HG03432 (cell line): ENCODE measurements around the gene FRS2.
"Not testable (repeated sequence)": the region's sequence is repeated elsewhere in the genome, so short reads cannot be mapped to it uniquely, and the experiment has no call there.

Experiments used
- ATAC-seq: cut with Tn5 transposase; IDR thresholded peaks from one replicate; pipeline ENCODE4 v1.9.1; 2021; ENCODE audit warnings: mild to moderate bottlenecking, moderate library complexity; ENCODE audit not compliant: unreplicated experiment

Gene FRS2

DNA sequence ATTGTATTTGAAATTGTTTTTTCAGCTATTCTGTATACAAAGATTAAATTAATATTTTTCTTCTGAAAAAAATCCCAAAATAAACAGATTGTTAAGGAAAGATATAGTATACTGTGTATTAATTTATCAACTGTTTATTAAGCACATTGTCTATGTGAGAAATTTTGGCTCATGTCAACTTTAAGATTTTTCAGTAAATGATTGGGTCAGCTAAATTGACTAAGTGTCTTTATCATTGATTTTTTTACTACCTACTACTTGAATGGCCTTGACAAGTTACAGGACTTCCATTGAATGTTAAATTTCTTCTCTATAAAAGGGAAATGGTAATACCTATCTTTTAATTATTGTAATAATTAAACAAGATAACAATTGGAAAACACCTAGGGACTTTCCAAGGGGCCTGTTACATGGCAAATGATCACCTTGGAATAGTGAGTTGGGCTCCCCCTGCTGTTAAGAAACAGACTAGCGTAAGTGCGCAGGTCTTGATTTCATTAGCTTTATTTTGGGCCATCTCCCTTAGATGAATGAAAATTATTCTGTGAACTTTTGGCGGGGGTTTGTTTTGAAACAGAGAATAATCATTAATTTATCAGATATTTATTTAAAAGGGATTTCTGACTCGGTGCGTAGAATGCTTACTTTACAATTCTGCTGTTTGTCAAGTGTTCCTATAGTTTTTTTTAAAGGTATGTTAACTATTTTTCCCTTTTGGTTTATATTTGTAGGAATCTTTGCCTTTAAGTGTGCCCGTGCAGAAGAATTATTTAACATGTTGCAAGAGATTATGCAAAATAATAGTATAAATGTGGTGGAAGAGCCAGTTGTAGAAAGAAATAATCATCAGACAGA is 100.6 kb downstream of the FRS2 start:
- peak; percentile 81 for ATAC-seq

DNA sequence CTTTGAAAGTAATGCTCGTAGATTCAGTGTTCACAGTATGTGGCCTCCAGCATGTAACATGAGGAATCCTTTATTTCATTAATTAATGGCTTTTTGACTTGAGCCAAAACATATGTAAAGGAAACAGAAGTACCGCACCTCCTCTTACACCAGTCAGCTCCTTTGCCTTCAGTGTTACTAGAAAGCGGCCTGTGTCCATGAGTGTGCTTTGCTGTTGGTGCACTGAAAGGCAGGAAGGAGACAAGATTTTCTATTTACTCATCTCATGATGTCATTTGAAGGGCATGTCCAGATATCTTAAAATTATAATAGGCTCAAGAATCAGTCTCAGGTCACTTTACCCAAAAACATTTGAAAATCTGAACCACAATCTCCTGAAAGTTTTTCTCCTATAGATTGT is 105.2 kb downstream of the FRS2 start:
- no peak for ATAC-seq

DNA sequence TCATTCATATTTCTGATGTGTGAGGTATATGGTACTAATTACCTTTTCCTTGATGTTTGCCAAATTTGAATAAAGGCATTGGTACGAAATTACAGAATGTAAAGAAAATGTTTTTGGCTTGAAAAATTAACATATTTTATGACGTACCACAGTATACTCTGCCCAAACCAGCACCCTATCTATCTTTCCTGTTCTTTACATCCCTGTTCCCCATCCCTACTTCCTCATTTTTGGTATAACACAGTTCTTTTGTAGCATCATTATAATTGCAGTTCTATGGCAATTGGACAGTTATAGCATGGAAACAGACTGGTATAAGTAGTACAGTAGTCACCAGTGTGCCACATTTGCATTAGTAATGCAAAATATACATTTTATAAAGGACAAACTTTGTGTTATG is 108.1 kb downstream of the FRS2 start:
- no peak for ATAC-seq

DNA sequence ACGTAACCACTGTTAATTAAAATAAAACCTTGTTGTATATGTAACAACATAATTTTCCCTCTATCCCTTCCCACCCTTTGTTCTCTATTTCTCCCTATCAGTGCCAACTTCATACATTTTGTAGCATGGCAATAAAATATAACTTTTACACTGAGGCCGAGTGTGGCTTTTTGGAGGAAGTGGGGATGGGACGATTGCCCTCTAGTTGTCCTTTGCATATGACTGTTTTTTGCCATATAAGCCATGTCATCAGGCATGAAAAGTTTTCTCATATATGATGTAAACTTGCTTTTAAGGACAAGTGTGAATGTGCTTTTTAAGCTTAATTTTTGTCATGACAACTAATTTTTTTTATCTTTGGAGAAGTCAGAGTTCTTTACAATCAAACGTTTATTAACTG is 108.8 kb downstream of the FRS2 start:
- no peak for ATAC-seq

DNA sequence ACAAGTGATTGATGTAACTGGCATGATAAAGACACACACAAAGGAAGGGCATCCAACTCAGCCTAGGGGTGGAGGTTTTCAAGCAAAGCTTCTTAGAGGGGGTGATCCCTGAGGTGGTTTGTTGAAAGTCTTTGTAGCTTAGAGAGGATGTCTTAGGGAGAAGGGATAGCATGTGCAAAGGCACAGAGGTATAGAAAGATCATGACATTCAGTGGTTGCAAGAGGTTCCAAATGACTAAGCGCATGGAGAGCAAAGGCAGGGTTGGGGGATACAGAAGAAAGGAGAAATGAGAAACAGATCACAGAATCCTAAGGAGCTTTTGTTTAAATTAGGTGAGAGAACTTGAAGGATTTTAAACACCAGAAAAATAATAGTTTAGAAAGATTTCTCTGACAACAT is 109.9 kb downstream of the FRS2 start:
- no peak for ATAC-seq

DNA sequence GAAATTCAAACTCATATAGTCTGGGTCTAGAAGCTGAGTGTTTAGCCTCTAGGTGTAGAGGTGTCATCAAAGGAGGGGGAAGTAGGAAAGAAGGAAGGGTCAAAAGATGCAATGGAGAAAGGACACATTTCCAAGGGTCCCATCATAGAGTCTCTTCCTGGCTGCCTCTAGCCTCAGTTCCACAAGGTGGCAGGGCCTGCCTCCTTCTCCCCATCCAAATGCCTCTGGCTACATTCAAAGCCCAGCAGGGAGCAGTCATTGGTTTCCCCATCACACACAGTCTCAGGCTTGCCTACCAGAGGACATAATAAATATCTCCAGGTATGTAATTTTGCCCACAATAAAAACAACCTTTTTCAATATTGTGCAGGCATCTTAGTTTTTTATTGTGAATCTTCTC is 113.0 kb downstream of the FRS2 start:
- no peak for ATAC-seq

DNA sequence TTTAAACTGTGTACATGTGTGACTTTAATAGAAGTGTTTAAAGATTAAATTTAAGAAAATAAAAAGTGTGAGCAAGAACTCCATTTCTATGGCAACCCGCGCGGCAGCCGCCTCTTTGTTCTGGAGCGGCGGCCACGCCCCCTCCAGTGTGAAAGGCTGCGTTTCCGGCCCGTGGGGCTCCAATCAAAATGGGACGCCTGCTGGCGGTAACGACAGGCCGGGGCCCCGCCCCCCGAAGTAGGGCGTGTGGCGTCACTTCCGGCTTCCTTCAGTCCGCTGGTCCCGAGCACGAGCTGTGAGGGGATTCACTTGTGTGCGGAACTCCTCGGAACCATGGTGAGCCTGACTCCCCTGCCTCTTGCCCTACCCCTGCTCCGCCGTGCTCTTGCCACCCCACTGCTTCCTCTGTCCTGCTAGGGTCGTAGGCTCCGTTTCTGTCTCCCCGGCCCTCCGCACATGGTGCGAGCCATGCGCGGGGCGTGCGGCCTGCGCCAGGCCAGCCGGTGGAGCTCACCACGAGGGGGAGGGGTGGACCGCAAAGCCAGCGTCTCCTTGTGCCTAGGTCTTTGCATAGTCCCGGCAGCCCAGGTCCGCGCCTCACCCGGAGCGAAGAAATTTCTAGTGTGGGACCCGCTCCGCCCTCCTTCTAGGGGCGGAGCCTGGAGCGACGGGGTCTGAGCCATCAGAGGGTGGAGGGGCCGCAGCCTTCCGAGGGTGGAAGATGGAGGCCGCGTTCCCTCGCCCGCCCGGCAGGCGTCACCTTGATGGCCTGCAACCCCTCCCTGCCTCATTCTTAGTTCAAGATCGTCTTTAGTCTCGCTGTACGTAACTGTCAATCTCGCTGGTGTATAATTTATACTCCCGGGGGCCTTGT is 115.2 kb downstream of the FRS2 start, which contains the start of gene CCT2:
Gene CCT2 (plus strand): TSS at position 271 of the 874 bp plus-strand sequence. CDS start 63 bp downstream, at position 334.
- peak; percentile 98 for ATAC-seq

DNA sequence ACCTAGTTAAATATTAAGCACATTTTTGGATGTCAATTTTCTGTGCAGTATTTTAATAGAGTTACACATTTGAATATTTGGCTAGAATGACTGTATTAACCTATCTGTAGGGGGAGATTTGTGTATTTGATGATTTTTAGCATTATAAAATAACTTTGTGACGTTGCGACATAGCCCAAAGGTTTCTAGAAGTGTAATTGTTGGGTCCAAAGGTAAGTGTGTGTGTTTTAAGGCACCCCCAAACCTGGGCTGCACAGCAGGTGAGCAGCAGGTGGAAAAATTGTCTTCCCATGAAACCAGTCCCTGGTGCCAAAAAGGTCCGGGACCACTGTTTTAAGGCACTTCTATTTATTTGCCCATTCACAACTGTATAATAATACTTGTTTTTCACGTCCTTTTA is 118.3 kb downstream of the FRS2 start:
- no peak for ATAC-seq

DNA sequence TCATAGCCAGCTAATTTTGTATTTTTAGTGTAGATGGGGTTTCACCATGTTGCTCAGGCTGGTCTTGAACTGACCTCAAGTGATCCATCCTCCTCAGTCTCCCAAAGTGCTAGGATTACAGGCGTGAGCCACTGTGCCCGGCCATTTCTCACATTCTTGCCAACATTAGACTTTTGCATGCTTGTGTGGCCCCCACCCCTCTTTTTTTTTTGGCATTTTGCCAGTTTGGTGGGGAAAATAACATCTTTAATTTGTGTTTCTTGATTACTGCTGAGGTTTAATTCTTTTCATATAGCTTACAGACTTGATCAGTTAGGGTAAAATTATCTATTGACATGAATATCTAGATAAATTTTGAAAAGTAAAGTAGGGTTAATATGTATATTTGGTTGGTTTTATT is 118.9 kb downstream of the FRS2 start:
- ATAC-seq: no peak

DNA sequence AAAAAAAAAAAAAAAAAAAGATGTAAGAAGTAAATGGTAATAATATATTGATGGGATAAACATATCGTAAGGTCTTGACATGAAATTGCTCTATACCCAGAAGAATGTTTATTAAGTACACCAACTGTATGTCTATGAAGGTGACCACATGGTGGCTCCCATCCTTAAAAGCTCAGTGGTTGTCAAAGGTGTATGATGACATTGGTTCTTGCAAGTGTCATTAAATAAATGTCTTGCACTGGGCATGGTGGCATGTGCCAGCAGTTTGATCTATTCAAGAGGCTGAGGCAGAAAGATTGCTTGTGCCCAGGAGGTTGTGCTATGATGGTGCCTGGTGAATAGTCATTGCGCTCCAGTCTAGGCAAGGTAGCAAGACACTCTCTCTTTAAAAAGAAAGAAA is 125.5 kb downstream of the FRS2 start:
- ATAC-seq: no peak

DNA sequence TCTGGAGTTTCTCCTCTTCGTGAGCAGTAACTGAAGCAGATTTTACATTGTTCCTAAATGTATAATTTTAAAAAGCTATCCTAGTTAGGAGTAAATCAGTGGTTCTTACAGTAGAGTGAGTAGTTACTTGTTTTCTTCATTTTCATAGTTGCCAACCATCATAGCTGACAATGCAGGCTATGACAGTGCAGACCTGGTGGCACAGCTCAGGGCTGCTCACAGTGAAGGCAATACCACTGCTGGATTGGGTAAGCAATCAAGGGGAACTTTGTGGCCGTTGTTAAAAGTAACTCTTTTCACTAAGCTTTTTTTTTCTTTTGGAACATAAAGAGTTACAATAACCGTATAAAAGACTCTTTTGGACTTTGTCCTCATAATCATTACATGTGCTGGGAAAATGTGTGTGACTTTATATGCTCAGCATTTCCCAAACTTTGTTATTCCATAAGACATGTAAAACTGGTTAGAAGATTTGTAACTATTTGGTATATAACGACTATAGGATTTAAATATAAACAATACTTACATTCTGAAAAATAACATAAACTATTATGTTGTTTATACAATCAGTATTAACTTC is 128.1 kb downstream of the FRS2 start:
- no peak for ATAC-seq

DNA sequence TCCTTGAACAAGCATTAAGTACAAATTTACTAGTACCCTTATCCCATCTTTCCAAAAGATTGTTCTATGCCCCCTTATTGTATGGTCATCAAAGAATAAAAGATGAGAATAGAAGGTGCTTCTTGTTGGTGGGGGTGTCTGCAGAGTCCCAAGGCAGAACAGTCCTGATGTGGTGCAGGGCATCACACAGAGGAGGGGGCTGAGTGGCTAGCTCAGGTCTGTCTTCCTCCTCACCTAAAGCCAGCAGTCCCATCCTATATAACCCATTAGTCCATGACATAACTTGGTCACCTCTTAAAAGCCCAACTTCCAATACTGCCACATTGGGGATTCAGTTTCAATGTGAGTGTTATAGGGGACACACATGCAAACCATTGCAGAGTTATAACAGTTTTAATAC is 130.6 kb downstream of the FRS2 start:
- ATAC-seq: no peak

DNA sequence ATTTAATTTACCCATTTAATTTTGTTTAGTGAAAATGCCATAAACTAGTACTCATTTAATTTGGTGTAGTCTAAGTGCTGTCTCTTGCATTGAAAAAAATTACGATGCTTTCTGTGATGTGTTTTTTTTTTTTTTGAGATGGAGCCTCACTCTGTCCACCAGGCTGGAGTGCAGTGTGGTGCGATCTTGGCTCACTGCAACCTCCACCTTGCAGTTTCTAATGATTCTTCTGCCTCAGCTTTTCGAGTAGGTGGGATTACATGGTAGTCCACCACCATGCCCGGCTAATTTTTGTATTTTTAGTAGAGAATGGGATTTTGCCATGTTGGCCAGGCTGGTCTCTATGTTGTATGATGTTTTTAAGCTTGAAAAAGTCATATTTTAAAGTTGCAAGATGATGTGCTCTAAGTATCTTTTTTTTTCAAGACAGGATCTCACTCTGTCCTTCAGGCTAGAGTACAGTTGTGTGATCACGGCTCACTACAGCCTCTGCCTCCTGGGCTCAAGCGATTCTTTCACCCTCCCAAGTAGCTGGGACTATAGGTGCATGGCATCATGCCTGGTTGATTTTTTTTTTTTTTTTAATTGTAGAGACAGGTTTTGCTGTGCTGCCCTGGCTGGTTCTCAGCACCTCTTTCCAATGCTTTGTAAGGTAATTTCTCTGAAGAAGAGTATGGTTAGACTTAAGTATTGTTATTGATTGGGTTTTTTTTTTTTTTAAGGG is 131.9 kb downstream of the FRS2 start:
- ATAC-seq: no peak

DNA sequence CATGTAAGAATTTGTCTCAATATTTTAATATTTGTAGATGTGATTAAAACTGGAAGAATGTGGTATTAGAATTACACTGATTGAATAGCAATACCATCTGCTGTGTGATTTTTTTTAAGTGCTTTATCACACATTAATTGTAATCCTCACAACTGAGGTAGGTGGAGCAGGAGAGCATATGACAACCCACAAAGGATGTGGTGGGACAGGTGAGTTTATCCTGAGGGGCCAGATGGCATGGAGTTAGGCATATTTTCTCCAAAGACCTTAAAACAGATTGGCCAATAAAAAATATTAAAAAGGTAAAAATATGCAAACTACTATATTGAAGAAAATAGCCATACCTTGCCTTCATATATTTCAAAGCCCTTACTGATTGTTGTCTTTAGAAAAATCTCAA is 132.8 kb downstream of the FRS2 start:
- no peak for ATAC-seq

DNA sequence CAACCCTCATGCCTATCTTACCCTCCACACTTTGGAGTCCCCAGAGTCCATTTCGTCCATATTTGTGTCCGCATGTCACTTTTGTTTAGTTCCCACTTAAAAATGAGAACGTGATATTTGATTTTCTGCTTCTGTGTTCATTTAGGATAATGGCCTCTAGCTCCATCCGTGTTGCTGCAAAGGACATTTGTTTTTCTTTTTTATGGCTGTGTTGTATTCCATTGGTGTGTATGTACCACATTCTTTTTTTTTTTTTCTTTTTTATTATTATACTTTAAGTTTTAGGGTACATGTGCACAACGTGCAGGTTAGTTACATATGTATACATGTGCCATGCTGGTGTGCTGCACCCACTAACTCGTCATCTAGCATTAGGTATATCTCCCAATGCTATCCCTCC is 133.4 kb downstream of the FRS2 start:
- not testable (repeated sequence) for ATAC-seq

DNA sequence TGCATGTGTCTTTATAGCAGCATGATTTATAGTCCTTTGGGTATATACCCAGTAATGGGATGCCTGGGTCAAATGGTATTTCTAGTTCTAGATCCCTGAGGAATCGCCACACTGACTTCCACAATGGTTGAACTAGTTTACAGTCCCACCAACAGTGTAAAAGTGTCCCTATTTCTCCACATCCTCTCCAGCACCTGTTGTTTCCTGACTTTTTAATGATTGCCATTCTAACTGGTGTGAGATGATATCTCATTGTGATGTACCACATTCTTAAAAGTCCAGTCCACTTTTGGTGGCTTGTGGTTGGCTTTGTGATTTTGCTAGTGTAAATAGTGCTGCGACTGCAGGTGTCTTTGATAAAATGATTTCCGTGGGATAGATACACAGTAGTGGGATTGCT is 134.1 kb downstream of the FRS2 start:
- ATAC-seq: not testable (repeated sequence)

DNA sequence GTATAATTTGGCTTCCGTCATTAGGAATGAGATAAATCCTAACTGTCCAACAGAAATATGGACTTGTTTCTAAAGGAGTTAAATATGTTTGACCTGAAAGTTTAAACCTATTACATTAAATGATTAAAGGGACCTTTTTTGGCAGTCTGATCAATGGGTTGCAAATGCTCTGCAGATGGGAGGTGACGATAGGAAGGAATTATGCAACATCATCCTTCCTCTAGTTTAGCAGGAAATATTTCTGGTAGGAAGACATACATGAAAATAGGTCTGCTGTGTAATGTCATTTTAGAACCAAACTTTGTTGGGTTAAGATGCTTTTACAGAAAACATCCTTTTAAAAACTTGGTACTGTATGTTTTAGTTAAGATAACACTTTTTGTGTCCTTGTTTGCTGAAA is 137.9 kb downstream of the FRS2 start:
- no peak for ATAC-seq

DNA sequence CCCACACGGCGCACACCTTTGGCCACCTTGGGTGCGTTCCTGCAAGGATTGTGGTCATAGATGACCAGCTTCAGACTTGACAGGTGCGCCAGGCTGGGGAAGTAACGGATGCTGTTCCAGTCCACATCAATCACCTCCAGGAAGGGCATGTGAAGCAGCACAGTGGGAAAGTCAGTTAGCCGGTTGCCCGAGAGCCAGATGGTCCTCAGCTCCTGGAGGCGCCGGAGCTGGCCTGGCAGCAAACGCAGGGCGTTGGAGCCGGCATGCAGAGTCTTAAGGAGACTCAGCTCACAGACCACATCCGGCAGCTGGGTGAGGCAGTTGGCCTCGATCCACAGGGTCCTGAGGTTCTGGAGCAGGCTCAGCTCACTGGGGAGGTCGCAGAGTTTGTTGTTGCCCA is 139.9 kb downstream of the FRS2 start:
- no peak for ATAC-seq

DNA sequence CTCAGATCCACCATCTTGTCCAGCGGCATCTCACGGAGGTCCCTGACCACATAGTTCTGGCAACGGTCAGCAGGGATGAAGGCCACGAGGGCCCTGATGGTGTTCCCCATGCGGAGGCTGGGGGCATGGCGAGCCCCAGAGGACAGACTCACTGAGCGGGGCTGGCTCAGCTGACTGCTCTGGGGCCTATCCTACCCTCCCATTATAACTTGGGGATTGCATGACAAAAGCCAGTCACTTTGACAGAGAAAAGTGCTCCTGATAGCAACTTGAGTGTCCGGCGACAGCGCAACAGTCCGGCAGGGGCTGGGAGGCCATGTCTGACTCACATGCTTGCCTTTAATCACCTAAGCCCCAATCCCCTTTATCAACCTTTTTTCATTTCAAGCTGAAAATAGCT is 140.5 kb downstream of the FRS2 start, which contains the start of gene LRRC10:
Gene LRRC10 (minus strand): TSS at position 179 of the 400 bp plus-strand sequence. CDS start 69 bp downstream, at position 110.
- ATAC-seq: no peak

DNA sequence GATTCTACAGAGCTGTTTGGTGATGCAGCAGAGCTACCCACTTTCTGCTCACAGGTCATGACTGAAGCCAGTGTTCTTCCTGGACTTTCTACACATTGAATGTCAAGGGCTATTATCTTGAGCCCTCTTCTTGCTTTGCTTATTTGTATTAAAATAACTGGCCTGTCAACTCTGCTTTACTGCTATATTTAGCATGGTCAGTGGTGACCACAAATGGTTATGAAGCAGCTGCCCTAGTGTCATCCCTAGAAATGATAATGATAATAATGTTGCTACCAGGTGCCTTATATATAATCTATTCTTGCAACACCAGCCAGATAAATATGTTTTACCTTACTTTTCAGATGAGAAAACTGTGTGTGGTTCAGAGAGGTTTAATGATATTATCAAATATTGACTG is 143.2 kb downstream of the FRS2 start:
- no peak for ATAC-seq

DNA sequence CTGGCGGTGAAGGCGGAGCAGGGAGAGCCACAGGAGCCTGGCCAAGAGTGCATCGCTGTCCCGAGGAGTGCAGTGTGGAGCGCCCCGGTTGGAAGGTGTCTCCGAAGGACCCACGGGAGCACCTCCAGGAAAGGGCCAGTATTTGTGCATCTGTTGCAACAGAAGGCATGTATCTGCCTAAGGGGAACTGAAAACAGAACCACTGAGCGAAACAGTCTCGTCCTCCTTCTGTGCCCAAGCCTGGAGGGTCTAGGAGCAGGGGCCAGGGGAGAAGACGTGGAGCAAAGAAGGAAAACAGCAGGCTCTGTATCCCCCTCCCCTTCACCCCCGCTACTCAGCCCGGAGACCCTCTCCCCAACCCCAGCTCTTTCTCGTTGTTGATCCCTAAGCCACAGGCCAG is 145.8 kb downstream of the FRS2 start:
- ATAC-seq: no peak
